ENCODE measurements around the gene SYNGR3.

- TF ChIP-seq CTCF (conservative IDR thresholded peaks at IDR 0.05 in 1 of 2, IDR thresholded peaks at IDR 0.05 in 1 of 2; ENCODE audit: extremely low read depth in 1 of 2, insufficient read depth in 1 of 2, low read depth in 1 of 2, low read length in 2 of 2), result no peak
- no peak for TF ChIP-seq EZH2 (IDR thresholded peaks at IDR 0.05; ENCODE audit: borderline replicate concordance, low read length)
Observed at GRCh38 chr16:2004795-2005517, 15.2 kb downstream of the SYNGR3 start.
